Measurements from ENCODE around the gene CABLES1.
A peak's percentile ranks its signal among the peaks of the same experiment; 100 is the strongest.
"Not testable (repeated sequence)": the region's sequence is repeated elsewhere in the genome, so short reads cannot be mapped to it uniquely, and the experiment has no call there.

The CABLES1 gene, protein sequence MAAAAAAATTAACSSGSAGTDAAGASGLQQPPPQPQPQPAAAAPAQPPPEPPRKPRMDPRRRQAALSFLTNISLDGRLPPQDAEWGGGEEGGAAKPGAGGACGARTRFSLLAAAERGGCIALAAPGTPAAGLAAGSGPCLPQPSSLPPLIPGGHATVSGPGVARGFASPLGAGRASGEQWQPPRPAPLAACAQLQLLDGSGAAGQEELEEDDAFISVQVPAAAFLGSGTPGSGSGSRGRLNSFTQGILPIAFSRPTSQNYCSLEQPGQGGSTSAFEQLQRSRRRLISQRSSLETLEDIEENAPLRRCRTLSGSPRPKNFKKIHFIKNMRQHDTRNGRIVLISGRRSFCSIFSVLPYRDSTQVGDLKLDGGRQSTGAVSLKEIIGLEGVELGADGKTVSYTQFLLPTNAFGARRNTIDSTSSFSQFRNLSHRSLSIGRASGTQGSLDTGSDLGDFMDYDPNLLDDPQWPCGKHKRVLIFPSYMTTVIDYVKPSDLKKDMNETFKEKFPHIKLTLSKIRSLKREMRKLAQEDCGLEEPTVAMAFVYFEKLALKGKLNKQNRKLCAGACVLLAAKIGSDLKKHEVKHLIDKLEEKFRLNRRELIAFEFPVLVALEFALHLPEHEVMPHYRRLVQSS

DNA sequence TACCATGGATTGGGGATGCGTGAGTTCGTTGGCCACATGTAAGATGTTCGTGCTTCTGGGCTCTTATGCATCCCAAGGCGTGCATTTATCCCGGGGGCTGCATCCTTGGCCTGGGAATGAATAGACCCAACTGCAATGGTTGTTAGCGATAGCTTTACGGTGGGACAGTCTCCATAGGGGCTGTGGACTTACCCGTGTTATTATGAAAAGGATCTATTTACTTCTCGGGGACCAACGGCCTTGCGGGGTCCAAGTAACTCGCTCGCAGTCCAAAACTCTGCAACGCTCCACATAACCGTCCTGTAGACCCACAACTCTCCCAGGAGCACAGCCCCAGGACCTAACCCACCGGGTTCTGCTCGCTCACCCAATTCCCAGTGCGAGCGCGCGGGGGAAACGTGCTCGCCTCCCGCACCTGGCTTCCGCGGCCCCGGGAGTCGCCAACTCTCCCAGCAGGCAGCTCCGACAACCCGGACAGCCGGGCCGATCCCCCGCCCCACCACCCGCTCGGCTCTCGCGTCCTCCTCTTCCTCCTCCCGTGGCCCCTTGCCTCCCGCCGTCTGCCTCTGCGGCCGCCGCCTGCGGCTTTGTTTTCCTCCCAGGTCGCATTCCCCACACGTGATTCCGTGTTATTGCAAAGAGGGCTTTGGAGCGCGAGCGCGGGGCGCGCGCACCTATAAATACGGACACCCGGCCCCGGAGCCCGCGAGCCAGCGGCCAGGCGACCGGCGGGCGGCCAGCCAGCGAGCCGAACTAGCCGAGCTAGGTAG is at the start of gene CABLES1:
TSS of gene CABLES1 (plus strand) at position 706 of the 770 bp plus-strand sequence. CDS start 278 bp downstream, outside the sequence.
- Histone ChIP-seq H3K9ac (ENCODE audit: low read depth, low read length) (peak within 1 kb of the TSS; percentile 78), H3K36me3 (ENCODE audit: insufficient read depth, low read length) (no peaks in the 10 kb centered on the region), H3K4me1 (ENCODE audit: insufficient read depth, low read length) (peaks cover 21% of the 10 kb centered on the region), H3K9me3 (ENCODE audit: control insufficient read depth, insufficient read depth, low read length) (no peaks in the 10 kb centered on the region)

GRCh38 chr18:23087352-23087751 is 47.9 kb upstream of the CABLES1 start:
- no peaks in the 10 kb centered on the region for H3K36me3 ChIP-seq (ENCODE audit: insufficient read depth, low read length)
- no peaks in the 10 kb centered on the region for H3K9me3 ChIP-seq (ENCODE audit: control insufficient read depth, insufficient read depth, low read length)
- no peaks in the 10 kb centered on the region for H3K4me1 ChIP-seq (ENCODE audit: insufficient read depth, low read length)
- no peak overlapping the region for H3K9ac ChIP-seq (ENCODE audit: low read depth, low read length)

DNA sequence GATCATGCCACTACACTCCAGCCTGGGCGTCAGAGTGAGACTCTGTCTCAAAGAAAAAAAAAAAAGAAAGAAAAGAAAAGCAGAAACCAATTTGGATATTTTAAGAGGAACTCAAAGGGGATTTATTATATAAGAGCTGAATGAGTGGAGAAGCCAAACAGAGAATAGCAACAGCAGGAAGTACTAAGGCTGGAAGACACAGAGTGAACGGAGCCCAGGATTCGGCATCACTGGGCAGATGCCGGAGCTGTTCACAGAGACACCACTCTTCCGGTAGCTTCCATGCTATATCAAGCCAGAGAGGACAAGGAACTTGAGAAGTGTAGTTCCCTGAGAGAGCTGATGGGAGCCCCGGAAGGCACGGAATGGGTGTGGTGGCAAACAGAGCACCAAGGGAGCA is 47.0 kb upstream of the CABLES1 start:
- Histone ChIP-seq H3K4me1 (ENCODE audit: insufficient read depth, low read length) (no peaks in the 10 kb centered on the region), H3K9me3 (ENCODE audit: control insufficient read depth, insufficient read depth, low read length) (no peaks in the 10 kb centered on the region), H3K9ac (ENCODE audit: low read depth, low read length) (no peak overlapping the region), H3K36me3 (ENCODE audit: insufficient read depth, low read length) (no peaks in the 10 kb centered on the region)

DNA sequence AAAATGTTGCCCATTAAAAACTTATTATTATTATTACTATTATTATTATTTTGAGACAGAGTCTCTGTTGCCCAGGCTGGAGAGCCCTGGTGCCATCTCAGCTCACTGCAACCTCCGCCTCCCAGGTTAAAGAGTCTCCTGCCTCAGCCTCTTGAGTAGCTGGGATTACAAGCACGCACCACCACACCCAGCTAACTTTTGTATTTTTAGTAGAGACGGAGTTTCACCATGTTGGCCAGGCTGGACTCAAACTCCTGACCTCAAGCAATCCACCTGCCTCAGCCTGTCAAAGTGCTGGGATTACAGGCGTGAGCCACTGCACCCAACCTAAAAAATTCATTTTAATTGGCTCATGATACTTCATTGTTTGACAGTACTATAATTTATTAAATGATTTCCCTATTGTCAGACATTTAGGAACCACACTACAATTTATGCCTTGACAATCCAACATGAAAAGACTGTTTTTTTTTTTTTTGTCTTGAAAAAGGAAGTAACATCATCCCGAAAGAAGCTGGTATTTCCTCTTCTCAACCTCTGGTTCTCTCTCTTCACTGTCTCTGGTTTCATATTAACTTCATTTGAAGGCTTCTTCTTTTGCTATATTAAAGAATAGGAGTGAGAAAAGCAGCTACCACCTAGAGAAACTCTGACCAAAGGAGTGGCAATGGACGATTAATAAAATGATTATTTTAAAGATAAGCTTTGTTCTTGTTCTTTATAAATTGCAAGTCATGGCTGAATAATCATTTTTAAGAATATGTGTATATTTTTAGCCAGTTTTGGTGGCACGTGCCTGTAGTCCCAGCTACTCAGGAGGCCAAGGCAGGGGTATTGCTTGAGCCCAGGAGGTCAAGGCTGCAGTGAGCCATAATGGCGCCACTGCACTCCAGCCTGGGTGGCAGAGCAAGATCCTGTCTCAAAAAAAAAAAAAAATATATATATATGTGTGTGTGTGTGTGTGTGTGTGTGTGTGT is 44.0 kb upstream of the CABLES1 start:
- H3K9ac ChIP-seq (ENCODE audit: low read depth, low read length); H3K36me3 ChIP-seq (ENCODE audit: insufficient read depth, low read length); H3K9me3 ChIP-seq (ENCODE audit: control insufficient read depth, insufficient read depth, low read length): not testable (repeated sequence)
- H3K4me1 ChIP-seq (ENCODE audit: insufficient read depth, low read length) = peaks cover 13% of the 10 kb centered on the region; the same call in 1 of the 2 replicates

DNA sequence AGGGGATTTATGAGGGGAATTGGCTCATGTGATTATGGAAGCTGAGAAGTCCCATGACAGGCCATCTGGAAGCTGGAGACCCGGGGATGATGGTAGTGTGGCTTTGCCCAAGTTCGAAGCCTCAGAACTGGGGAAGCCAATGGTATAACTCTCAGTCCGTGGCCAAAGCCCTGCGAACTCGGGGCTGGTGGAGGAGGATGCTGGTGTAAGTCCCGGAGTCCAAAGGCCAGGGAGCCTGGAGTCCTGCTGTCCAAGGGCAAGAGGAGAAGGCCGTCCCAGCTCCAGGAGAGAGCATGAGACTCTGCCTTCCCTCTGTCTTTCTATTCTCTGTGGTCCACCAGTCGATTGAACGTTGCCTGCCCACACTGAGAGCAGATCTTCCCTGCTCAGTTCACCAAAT is 43.2 kb upstream of the CABLES1 start:
- H3K9me3 ChIP-seq (ENCODE audit: control insufficient read depth, insufficient read depth, low read length) = no peaks in the 10 kb centered on the region
- H3K4me1 ChIP-seq (ENCODE audit: insufficient read depth, low read length) = peaks cover 13% of the 10 kb centered on the region; the same call in 1 of the 2 replicates
- no peak overlapping the region for H3K9ac ChIP-seq (ENCODE audit: low read depth, low read length)
- H3K36me3 ChIP-seq (ENCODE audit: insufficient read depth, low read length) = no peaks in the 10 kb centered on the region

GRCh38 chr18:23093130-23093529 is 42.2 kb upstream of the CABLES1 start:
- H3K9ac ChIP-seq (ENCODE audit: low read depth, low read length); H3K9me3 ChIP-seq (ENCODE audit: control insufficient read depth, insufficient read depth, low read length); H3K36me3 ChIP-seq (ENCODE audit: insufficient read depth, low read length): not testable (repeated sequence)
- H3K4me1 ChIP-seq (ENCODE audit: insufficient read depth, low read length) = peaks cover 13% of the 10 kb centered on the region; the same call in 1 of the 2 replicates

GRCh38 chr18:23093772-23094171 is 41.5 kb upstream of the CABLES1 start:
- Histone ChIP-seq H3K9me3 (ENCODE audit: control insufficient read depth, insufficient read depth, low read length) (no peaks in the 10 kb centered on the region), H3K9ac (ENCODE audit: low read depth, low read length) (no peak overlapping the region), H3K4me1 (ENCODE audit: insufficient read depth, low read length) (peaks cover 13% of the 10 kb centered on the region; the same call in 1 of the 2 replicates), H3K36me3 (ENCODE audit: insufficient read depth, low read length) (no peaks in the 10 kb centered on the region)

GRCh38 chr18:23094411-23095190 is 40.7 kb upstream of the CABLES1 start:
- Histone ChIP-seq H3K9me3 (ENCODE audit: control insufficient read depth, insufficient read depth, low read length) (no peaks in the 10 kb centered on the region), H3K36me3 (ENCODE audit: insufficient read depth, low read length) (no peaks in the 10 kb centered on the region), H3K4me1 (ENCODE audit: insufficient read depth, low read length) (peaks cover 13% of the 10 kb centered on the region; the same call in 1 of the 2 replicates), H3K9ac (ENCODE audit: low read depth, low read length) (no peak overlapping the region)

DNA sequence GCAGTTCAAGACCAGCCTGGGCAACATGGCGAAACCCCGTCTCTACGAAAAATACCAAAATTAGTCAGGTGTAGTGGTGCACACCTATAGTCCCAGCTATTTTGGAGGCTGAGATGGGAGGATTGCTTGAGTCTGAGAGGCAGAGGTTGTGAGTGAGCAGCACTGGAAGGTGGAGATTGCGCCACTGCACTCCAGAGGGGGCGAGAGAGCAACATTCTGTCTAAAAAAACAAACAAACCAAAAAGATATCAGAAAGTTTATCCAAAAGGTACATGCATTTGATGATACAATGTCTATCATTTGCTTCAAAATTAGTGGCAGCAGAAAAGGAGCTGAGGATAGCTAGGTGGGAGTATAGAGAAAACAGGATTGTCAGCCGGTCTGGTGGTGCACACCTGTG is 39.8 kb upstream of the CABLES1 start:
- Histone ChIP-seq H3K4me1 (ENCODE audit: insufficient read depth, low read length) (peaks cover 13% of the 10 kb centered on the region; the same call in 1 of the 2 replicates), H3K9ac (ENCODE audit: low read depth, low read length) (no peak overlapping the region), H3K9me3 (ENCODE audit: control insufficient read depth, insufficient read depth, low read length) (no peaks in the 10 kb centered on the region), H3K36me3 (ENCODE audit: insufficient read depth, low read length) (no peaks in the 10 kb centered on the region)

DNA sequence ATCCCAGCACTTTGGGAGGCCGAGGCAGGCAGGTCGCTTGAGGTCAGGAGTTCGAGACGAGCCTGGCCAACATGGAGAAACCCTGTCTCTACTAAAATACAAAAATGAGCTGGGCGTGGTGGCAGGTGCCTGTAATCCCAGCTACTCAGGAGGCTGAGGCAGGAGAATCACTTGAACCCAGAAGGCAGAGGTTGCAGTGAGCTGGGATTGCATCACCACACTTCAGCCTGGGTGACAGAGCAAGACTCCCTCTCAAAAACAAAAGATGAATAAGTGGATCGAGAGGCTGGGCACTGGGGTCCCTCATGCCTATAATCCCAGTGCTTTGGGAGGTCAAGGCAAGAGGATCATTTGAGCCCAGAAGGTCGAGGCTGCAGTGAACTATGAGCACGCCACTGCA is 38.3 kb upstream of the CABLES1 start:
- H3K9me3 ChIP-seq (ENCODE audit: control insufficient read depth, insufficient read depth, low read length); H3K36me3 ChIP-seq (ENCODE audit: insufficient read depth, low read length); H3K9ac ChIP-seq (ENCODE audit: low read depth, low read length): not testable (repeated sequence)
- peaks cover 13% of the 10 kb centered on the region; the same call in 1 of the 2 replicates for H3K4me1 ChIP-seq (ENCODE audit: insufficient read depth, low read length)

DNA sequence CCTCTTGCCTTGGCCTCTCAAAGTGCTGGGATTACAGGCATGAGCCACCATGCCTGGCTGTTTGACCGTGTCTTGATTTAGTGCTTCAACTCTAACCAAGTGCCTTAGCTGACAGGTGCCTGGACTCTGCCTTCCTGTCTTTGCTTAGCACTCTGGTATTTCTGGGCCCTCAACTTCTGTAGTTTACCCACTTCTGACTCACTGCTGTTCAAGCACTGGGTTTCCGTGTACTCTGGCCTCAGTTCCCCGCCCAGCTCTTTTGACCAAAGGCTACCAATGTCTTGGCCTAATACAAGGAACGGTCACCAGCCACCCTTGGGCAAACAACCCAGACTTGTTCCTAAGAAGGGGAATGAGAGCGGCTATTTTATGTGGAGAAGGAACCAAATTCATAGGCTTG is 35.7 kb upstream of the CABLES1 start:
- Histone ChIP-seq H3K36me3 (ENCODE audit: insufficient read depth, low read length) (no peaks in the 10 kb centered on the region), H3K9me3 (ENCODE audit: control insufficient read depth, insufficient read depth, low read length) (no peaks in the 10 kb centered on the region), H3K4me1 (ENCODE audit: insufficient read depth, low read length) (peaks cover 6% of the 10 kb centered on the region), H3K9ac (ENCODE audit: low read depth, low read length) (no peak overlapping the region)

DNA sequence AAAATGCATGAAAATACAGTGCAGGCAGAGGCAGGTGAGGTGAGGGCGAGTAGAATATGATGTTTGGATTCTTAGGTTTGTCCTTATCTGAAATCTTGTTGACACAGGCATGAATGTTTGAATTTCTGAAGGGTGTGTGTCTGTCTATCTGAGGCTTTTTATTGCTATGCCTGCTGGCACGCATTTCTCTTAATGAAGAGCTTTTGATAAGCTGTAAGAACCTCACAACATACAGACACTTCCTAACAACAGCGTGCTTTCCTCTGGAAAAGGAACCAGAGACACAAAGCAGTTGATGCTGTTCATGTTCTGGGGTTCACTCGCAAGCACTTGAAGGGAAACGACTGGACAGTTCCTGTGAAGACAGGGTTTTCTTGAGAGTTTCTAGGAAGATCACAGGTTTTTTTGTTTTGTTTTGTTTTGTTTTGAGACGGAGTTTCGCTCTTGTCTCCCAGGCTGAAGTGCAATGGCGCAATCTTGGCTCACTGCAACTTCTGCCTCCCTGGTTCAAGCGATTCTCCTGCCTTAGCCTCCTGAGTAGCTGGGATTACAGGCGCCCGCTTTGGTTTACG is 33.3 kb upstream of the CABLES1 start:
- H3K9ac ChIP-seq (ENCODE audit: low read depth, low read length) = no peak overlapping the region
- H3K36me3 ChIP-seq (ENCODE audit: insufficient read depth, low read length) = no peaks in the 10 kb centered on the region
- H3K9me3 ChIP-seq (ENCODE audit: control insufficient read depth, insufficient read depth, low read length) = no peaks in the 10 kb centered on the region
- H3K4me1 ChIP-seq (ENCODE audit: insufficient read depth, low read length) = peaks cover 9% of the 10 kb centered on the region
